ENCODE data around the gene OLIG3. TPM values are rescaled to one million over a fixed set of nuclear protein-coding genes. Genes with fewer than 3 reads are reported as not detected.

The OLIG3 gene
- total and polyA plus RNA-seq, 4 donors, result not detected

- TF ChIP-seq NR2F2 (IDR thresholded peaks at IDR 0.05) (no peak), CTCF (IDR thresholded peaks at IDR 0.05; ENCODE audit: low read depth, low read length, missing input control) (no peak), GABPA (IDR thresholded peaks at IDR 0.05 in 1 of 2, conservative IDR thresholded peaks at IDR 0.05 in 1 of 2) (no peak), FOXA2 (IDR thresholded peaks at IDR 0.05) (no peak), FOXA1 (IDR thresholded peaks at IDR 0.05) (no peak), YY1 (IDR thresholded peaks at IDR 0.05) (no peak), RAD21 (IDR thresholded peaks at IDR 0.05) (no peak), HNF4A (conservative IDR thresholded peaks at IDR 0.05) (no peak), RXRA (IDR thresholded peaks at IDR 0.05) (no peak), MAX (IDR thresholded peaks at IDR 0.05) (no peak), JUND (IDR thresholded peaks at IDR 0.05) (no peak), TAF1 (conservative IDR thresholded peaks at IDR 0.05) (no peak), HNF4G (IDR thresholded peaks at IDR 0.05) (no peak), ATF3 (IDR thresholded peaks at IDR 0.05) (no peak), SP1 (IDR thresholded peaks at IDR 0.05) (no peak)
- H3K4me3 ChIP-seq (ENCODE audit: low read depth in 1 of 3, low read length in 3 of 3), result no peak overlapping the region
- H3K9me3 ChIP-seq (ENCODE audit: control insufficient read depth in 4 of 4, low read length in 3 of 4), result peaks cover 0 to 6% (median 1%) of the 10 kb centered on the region in 4 donors
- H3K27ac ChIP-seq (ENCODE audit: low read depth in 1 of 2, low read length in 2 of 2), result no peak overlapping the region
- H3K36me3 ChIP-seq (ENCODE audit: control insufficient read depth in 4 of 4, insufficient read depth in 3 of 4, low read depth in 1 of 4, low read length in 3 of 4), result no peaks in the 10 kb centered on the region
- no peak for DNase-seq (ENCODE audit: low spot score)
- peaks cover 10 to 22% (median 12%) of the 10 kb centered on the region in 4 donors for H3K4me1 ChIP-seq (ENCODE audit: control insufficient read depth in 4 of 4, insufficient read depth in 4 of 4, low read length in 3 of 4)
- peaks cover 11 to 56% (median 24%) of the 10 kb centered on the region in 4 donors for H3K27me3 ChIP-seq (ENCODE audit: control insufficient read depth in 4 of 4, insufficient read depth in 4 of 4, low read length in 3 of 4)
- no peak overlapping the region for H3K9ac ChIP-seq (ENCODE audit: low read depth in 1 of 2, low read length in 2 of 2)
- WGBS, result 8% methylated on average over 41 of the region's 41 CpGs
These were observed 951 bp upstream of the OLIG3 start for GRCh38 chr6:137494988-137495702.

GRCh38 chr6:137493218-137494038 lies 766 bp downstream of the OLIG3 start:
- no peak overlapping the region for H3K9ac ChIP-seq (ENCODE audit: low read depth in 1 of 2, low read length in 2 of 2)
- H3K9me3 ChIP-seq (ENCODE audit: control insufficient read depth in 4 of 4, low read length in 3 of 4), result peaks cover 0 to 9% (median 2%) of the 10 kb centered on the region in 4 donors
- H3K27me3 ChIP-seq (ENCODE audit: control insufficient read depth in 4 of 4, insufficient read depth in 4 of 4, low read length in 3 of 4), result peaks cover 8 to 59% (median 31%) of the 10 kb centered on the region in 4 donors
- no peak overlapping the region for H3K27ac ChIP-seq (ENCODE audit: low read depth in 1 of 2, low read length in 2 of 2)
- no peak for TF ChIP-seq ATF3 (IDR thresholded peaks at IDR 0.05)
- H3K36me3 ChIP-seq (ENCODE audit: control insufficient read depth in 4 of 4, insufficient read depth in 3 of 4, low read depth in 1 of 4, low read length in 3 of 4), result no peaks in the 10 kb centered on the region
- H3K4me3 ChIP-seq (ENCODE audit: low read depth in 1 of 3, low read length in 3 of 3), result peak overlapping the region in 1 of 3 donors; percentile 11
- DNase-seq (ENCODE audit: low spot score), result no peak
- H3K4me1 ChIP-seq (ENCODE audit: control insufficient read depth in 4 of 4, insufficient read depth in 4 of 4, low read length in 3 of 4), result peaks cover 10 to 27% (median 12%) of the 10 kb centered on the region in 4 donors
- WGBS, result 8% methylated on average over 77 of the region's 77 CpGs
